Measurements from ENCODE around the gene HCFC1R1.
"Not testable (repeated sequence)": the region's sequence is repeated elsewhere in the genome, so short reads cannot be mapped to it uniquely, and the experiment has no call there.

Gene HCFC1R1, protein sequence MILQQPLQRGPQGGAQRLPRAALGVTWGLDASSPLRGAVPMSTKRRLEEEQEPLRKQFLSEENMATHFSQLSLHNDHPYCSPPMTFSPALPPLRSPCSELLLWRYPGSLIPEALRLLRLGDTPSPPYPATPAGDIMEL

DNA sequence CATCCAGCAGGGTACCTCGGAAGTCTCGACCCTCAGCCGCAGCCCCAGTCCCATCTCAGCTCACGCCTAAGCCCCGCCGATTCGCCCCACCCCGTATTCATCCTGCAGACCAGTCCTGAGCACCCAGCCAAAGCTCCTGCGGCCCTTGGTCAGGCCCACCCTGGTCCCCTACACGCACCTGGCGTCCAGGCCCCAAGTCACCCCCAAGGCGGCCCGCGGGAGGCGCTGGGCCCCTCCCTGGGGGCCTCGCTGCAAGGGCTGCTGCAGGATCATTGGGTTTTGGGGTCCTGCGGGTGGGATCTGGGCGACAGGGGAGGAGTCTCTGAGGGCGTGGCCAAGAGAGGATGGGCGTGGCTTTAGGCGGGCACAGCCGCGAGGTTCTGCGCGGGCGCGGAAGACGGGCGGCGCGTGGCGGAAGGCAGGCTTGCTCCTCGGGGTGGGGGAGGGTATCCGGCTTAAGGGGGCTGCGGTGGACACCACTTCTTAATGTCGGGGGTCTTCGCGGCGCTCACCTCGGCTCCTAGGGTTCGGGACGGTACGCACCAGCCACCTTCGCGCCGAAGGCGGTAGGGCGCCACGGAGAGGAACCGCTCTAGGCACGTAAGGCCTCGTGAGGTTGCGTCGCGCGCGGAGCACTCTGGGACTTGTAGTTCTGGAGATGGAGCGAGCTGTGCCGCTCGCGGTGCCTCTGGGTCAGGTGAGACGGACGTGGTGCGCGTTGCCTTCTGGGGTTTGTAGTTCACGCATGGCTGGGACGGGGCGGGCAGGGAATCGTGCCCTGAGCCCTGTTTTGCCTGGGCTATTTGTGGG lies at the start of gene HCFC1R1, which contains the start of gene THOC6:
TSS of gene HCFC1R1 (minus strand) at position 274 of the 810 bp plus-strand sequence. CDS start at position 273, 1 bp downstream.
TSS of gene THOC6 (plus strand) at position 367 of the 810 bp plus-strand sequence. CDS start at position 659, 292 bp downstream.
- Mint-ChIP-seq H3K4me3 (peak within 1 kb of the TSS; percentile 90), H3K27me3 (peaks cover 35% of the 10 kb centered on the region), H3K9me3 (no peaks in the 10 kb centered on the region), H3K27ac (peak within 1 kb of the TSS; percentile 95), H3K36me3 (peaks cover 21% of the 10 kb centered on the region), H3K4me1 (peaks cover 71% of the 10 kb centered on the region)
- peak; percentile 98 for DNase-seq
- CTCF ChIA-PET, result interaction anchor here (1.6 to 18.9 kb wide), 2 partner anchors 10 to 19 kb away, joined by 7 to 300 read pairs; partner anchors contain the start of gene CLDN9

DNA sequence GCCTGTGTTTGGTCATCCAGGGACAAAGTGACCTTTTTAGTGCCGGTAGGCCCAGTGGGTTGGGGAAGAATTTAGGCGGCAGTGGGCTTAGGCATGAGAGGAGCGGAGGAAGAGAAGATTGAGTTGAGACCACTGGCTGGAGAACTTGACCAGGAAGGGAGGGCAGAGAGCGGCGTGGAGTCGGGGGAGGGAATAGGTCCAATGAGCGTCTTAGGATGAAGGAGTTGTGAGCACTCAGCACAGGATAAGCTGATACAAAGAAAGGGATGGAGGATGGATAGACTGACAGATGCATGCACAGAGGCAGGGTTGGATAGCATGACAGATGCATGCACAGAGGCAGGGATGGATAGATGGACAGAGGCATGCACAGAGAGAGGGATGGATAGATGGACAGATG lies 49.7 kb upstream of the HCFC1R1 start:
- peaks cover 95% of the 10 kb centered on the region for H3K4me1 Mint-ChIP-seq
- CTCF ChIA-PET, result interaction anchor here (2.3 to 3.7 kb wide), 2 partner anchors 8 to 57 kb away, joined by 7 to 21 read pairs; partner anchors contain the start of gene IL32
- peaks cover 3% of the 10 kb centered on the region for H3K9me3 Mint-ChIP-seq
- H3K27me3 Mint-ChIP-seq, result no peaks in the 10 kb centered on the region
- peak overlapping the region; percentile 74 for H3K4me3 Mint-ChIP-seq
- H3K27ac Mint-ChIP-seq, result peak overlapping the region; percentile 100
- DNase-seq, result no peak
- H3K36me3 Mint-ChIP-seq, result peaks cover 44% of the 10 kb centered on the region

DNA sequence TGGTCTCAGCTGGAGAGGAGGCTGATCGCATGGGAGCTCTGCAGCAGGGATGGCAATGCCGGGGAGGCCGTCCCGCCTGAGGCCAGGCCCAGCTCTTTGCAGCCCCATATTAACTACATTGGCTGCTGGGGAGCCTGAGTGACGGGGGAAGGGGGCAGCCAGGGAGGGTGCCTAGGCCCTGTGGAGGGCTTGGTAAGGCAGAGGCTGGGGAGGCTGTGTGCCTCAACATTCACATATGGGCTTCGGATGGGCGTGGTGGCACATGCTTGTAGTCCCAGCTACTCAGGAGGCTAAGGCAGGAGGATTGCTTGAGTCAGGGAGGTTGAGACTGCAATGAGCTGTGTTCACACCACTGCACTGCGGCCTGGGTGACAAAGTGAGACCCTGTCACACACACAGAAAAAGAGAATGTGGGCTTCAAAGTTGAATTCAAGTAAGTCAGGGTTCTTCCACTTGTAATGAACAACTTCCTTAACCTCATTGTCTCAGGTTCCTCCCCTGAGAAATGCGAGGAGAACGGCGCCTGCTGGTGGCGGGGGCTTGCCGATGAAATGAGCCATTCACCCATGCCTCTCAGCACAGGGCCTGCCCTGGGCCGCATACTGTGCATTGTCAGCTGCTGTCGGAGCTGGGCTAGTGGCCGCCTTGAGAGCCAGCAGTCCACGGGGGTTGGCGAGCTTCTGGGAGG lies 49.0 kb upstream of the HCFC1R1 start:
- H3K27me3 Mint-ChIP-seq, H3K9me3 Mint-ChIP-seq: not testable (repeated sequence)
- Mint-ChIP-seq H3K27ac (peak overlapping the region; percentile 100), H3K4me3 (peak overlapping the region; percentile 74), H3K4me1 (peaks cover 95% of the 10 kb centered on the region), H3K36me3 (peaks cover 45% of the 10 kb centered on the region)
- CTCF ChIA-PET, result interaction anchor here (3.7 kb wide), 1 partner anchor 58 kb away, joined by 21 read pairs; no protein-coding TSS in a partner anchor
- peak; percentile 78 for DNase-seq

DNA sequence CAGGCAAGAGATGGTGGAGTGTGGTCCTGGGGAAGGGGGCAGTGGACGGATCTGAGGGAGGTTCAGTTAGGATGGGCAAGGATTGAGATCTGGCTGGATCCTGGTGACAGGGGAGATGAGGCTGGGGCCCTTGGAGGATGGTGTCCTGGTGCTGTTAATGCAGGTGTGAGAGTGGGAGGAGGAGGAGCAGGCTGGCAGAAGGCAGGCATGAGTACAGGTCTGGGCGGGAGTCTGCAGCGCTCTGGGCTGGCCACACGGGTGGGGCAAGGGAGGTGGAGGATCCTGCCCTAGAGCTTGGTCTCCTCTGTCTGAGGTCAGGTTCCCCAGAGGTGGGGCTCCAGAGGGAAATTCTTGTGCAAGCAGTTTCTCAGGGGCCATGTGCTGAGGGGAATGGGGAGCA lies 48.4 kb upstream of the HCFC1R1 start:
- CTCF ChIA-PET, H3K27me3 Mint-ChIP-seq: not testable (repeated sequence)
- peak; percentile 54 for DNase-seq

DNA sequence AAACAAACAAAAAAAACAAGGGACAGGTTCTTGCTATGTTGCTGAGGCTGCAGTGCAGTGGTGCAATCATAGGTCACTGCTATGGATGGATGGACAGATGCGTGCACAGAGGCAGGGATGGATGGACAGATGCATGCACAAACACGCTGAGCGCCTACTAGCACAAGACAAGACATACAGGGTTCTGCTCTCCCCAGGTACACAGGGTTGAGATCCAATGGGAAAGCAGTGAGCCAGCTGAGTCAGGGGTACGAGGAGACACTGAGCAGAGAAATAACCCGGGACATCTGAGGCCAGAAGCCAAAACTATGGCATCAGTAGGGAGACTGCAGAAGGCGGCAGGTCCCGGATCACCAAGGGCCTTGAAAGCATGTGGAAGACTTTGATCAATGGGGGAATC lies 47.9 kb upstream of the HCFC1R1 start:
- Mint-ChIP-seq H3K4me1 (peaks cover 91% of the 10 kb centered on the region), H3K36me3 (peaks cover 51% of the 10 kb centered on the region), H3K4me3 (peak overlapping the region; percentile 54), H3K27me3 (no peaks in the 10 kb centered on the region), H3K27ac (peak overlapping the region; percentile 100), H3K9me3 (no peaks in the 10 kb centered on the region)
- CTCF ChIA-PET, result interaction anchor here (1.5 kb wide), 1 partner anchor 58 kb away, joined by 4 read pairs; no protein-coding TSS in a partner anchor
- no peak for DNase-seq

More for the DNA sequence above, 48.4 kb upstream of the HCFC1R1 start:
- H3K9me3 Mint-ChIP-seq, result not testable (repeated sequence)
- peak overlapping the region; percentile 54 for H3K4me3 Mint-ChIP-seq
- H3K36me3 Mint-ChIP-seq, result peaks cover 48% of the 10 kb centered on the region
- peaks cover 94% of the 10 kb centered on the region for H3K4me1 Mint-ChIP-seq
- peak overlapping the region; percentile 100 for H3K27ac Mint-ChIP-seq

DNA sequence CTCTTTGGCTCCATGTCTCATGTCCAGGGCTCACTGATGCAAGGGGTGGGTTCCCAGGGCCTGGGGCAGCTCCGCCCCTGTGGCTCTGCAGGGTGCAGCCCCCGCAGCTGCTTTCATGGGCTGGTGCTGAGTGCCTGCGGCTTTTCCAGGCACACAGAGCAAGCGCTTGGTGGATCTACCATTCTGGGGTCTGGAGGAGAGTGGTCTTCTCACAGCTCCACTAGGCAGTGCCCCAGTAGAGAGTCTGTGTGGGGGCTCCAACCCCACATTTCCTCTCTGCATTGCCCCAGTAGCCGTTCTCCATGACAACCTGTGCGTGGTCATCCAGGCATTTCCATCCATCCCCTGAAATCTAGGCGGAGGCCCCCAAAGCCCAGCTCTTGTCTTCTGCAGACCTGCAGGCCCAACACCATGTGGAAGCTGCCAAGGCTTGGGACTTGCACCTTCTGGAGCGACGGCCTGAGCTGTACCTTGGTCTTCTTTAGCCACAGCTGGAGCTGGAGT lies 46.9 kb upstream of the HCFC1R1 start:
- Mint-ChIP-seq H3K9me3 (no peaks in the 10 kb centered on the region), H3K27ac (peak overlapping the region; percentile 100), H3K36me3 (peaks cover 60% of the 10 kb centered on the region), H3K4me1 (peaks cover 82% of the 10 kb centered on the region), H3K27me3 (no peaks in the 10 kb centered on the region), H3K4me3 (no peak overlapping the region)
- no peak for DNase-seq
- CTCF ChIA-PET, result interaction anchor here (1.5 kb wide), 1 partner anchor 59 kb away, joined by 4 read pairs; no protein-coding TSS in a partner anchor

DNA sequence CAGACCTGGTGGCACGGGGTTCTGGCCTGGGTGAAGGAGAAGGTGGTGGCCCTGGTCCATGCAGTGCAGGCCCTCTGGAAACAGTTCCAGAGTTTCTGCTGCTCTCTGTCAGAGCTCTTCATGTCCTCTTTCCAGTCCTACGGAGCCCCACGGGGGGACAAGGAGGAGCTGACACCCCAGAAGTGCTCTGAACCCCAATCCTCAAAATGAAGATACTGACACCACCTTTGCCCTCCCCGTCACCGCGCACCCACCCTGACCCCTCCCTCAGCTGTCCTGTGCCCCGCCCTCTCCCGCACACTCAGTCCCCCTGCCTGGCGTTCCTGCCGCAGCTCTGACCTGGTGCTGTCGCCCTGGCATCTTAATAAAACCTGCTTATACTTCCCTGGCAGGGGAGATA lies 45.4 kb upstream of the HCFC1R1 start:
- Mint-ChIP-seq H3K4me3 (peak overlapping the region; percentile 60), H3K4me1 (peaks cover 82% of the 10 kb centered on the region), H3K27ac (peak overlapping the region; percentile 100), H3K36me3 (peaks cover 58% of the 10 kb centered on the region)
- H3K27me3 Mint-ChIP-seq, DNase-seq, H3K9me3 Mint-ChIP-seq: not testable (repeated sequence)
- CTCF ChIA-PET, result interaction anchor here (1.7 kb wide), 1 partner anchor 10 kb away, joined by 4 read pairs; no protein-coding TSS in a partner anchor

DNA sequence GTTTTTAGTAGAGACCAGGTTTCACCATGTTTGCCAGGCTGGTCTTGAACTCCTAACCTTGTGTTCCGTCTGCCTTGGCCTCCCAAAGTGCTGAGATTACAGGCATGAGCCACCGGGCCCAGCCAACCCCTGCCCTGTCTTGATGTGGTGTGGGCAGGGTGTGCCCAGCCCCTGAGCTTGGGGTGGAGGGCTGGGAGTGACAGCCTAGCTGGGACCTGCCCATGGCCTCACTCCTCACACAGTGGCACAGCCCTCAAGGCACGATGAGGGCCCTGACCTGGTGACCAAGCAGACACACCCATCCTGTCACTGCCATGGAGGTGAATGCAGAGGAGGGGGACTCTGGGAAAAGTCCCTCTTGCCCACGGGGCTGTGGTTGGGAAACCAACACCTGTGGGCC lies 44.7 kb upstream of the HCFC1R1 start:
- H3K27me3 Mint-ChIP-seq, result no peaks in the 10 kb centered on the region
- peaks cover 80% of the 10 kb centered on the region for H3K4me1 Mint-ChIP-seq
- CTCF ChIA-PET, result interaction anchor here (0.9 to 1.7 kb wide), 2 partner anchors 9 to 18 kb away, joined by 3 to 4 read pairs; no protein-coding TSS in a partner anchor
- no peaks in the 10 kb centered on the region for H3K9me3 Mint-ChIP-seq
- H3K27ac Mint-ChIP-seq, result peak overlapping the region; percentile 100
- H3K36me3 Mint-ChIP-seq, result peaks cover 58% of the 10 kb centered on the region
- peak overlapping the region; percentile 95 for H3K4me3 Mint-ChIP-seq
- DNase-seq, result peak; percentile 61

DNA sequence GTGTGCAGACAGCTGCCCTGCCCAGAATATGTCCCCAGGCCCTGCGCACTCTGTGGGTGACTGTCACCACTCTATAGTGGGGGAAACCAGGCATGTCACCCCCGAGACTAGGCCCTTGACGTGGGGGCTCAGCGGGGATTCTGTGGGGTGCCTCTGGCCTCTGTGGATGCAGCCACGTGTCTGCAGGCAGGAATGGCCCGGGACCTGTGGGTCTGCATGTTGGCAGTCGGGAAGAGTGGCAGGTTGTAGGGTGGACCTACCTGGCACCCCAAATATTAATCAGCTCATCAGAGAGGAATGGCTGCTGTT lies 42.7 kb upstream of the HCFC1R1 start:
- H3K36me3 Mint-ChIP-seq, result peaks cover 50% of the 10 kb centered on the region
- H3K27me3 Mint-ChIP-seq, result no peaks in the 10 kb centered on the region
- DNase-seq, result no peak
- H3K4me1 Mint-ChIP-seq, result peaks cover 81% of the 10 kb centered on the region
- H3K27ac Mint-ChIP-seq, result peak overlapping the region; percentile 94
- CTCF ChIA-PET, result interaction anchor here (1.2 to 7.0 kb wide), 3 partner anchors 35 to 64 kb away, joined by 3 to 67 read pairs (median 3); no protein-coding TSS in a partner anchor
- peak overlapping the region; percentile 95 for H3K4me3 Mint-ChIP-seq
- no peaks in the 10 kb centered on the region for H3K9me3 Mint-ChIP-seq

DNA sequence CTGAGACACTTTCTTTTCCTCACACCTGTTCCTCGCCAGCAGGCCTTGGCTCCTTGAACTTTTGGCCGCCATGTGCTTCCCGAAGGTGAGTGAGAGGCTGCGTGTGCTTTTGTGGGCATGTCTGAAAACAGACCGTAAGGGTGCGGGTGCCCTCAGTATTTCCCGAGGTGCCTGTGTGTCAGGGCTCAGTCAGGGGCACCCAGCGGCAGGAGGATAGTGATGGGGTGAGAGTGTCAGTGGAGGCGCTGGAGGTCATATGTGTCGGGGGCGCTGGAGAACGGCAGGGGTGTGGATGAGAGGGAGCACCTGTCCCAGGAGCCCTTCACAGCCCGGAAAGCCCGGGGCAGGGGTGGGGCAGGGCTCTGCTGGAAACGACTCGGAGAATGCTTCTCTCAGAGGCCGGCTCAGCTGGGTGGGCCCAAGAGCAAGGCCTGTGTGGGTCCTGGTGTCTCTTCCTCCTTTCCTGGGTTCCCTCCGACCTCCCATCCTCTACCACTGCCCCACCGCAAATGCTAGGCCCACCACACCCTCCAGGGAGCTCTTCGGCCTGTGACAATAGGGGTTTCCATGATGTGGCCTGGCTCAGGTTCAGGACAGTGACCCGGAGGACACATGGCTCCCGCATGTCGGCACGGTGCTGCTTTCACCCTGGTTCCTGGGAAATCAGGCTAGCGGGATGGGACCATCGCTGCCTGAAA lies 42.1 kb upstream of the HCFC1R1 start:
- peak overlapping the region; percentile 95 for H3K4me3 Mint-ChIP-seq
- H3K36me3 Mint-ChIP-seq, result peaks cover 49% of the 10 kb centered on the region
- peak; percentile 47 for DNase-seq
- peak overlapping the region; percentile 94 for H3K27ac Mint-ChIP-seq
- H3K9me3 Mint-ChIP-seq, result no peaks in the 10 kb centered on the region
- H3K27me3 Mint-ChIP-seq, result no peaks in the 10 kb centered on the region
- CTCF ChIA-PET, result interaction anchor here (1.2 to 7.0 kb wide), 5 partner anchors 9 to 64 kb away, joined by 3 to 67 read pairs (median 7); partner anchors contain the start of gene ZSCAN10
- peaks cover 79% of the 10 kb centered on the region for H3K4me1 Mint-ChIP-seq

DNA sequence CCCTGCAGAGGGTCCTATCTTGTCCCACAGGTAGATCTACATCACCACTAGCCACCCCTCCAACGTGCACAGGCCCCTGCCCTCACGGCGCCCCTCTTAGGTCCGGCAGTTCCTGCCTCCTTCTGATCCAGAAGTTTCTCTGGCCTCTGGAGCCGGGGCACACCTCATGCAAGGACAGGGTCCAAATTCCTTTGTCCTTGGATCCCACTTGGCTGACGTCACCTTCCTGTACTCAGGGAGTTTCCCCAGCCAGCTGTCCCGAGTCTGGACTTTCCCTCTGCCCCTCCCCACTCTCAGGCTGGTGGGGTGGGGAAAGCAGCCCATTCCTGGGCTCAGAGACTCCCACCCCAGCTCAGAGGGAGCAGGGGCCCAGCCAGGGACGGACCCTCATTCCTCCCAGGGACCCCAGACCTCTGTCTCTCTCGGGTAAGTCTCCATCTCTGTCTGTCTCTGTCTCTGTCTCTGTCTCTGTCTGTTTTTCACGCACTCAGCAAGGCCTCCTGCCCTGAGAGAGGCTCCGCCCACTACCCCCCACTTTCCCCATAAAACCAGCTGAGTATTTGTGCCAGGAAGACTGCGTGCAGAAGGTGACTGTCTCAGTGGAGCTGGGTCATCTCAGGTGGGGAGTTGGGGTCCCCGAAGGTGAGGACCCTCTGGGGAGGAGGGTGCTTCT lies 41.5 kb upstream of the HCFC1R1 start, which contains the start of gene IL32:
TSS of gene IL32 (plus strand) at position 572 of the 673 bp plus-strand sequence. CDS start 172 bp downstream, outside the sequence.
- Mint-ChIP-seq H3K9me3 (no peaks in the 10 kb centered on the region), H3K4me1 (peaks cover 78% of the 10 kb centered on the region), H3K36me3 (peaks cover 46% of the 10 kb centered on the region), H3K27ac (peak within 1 kb of the TSS; percentile 94), H3K4me3 (peak within 1 kb of the TSS; percentile 95), H3K27me3 (no peaks in the 10 kb centered on the region)
- CTCF ChIA-PET, result interaction anchor here (1.2 to 7.0 kb wide), 4 partner anchors 9 to 65 kb away, joined by 3 to 67 read pairs (median 9); partner anchors contain the start of gene ZSCAN10
- peak; percentile 81 for DNase-seq

DNA sequence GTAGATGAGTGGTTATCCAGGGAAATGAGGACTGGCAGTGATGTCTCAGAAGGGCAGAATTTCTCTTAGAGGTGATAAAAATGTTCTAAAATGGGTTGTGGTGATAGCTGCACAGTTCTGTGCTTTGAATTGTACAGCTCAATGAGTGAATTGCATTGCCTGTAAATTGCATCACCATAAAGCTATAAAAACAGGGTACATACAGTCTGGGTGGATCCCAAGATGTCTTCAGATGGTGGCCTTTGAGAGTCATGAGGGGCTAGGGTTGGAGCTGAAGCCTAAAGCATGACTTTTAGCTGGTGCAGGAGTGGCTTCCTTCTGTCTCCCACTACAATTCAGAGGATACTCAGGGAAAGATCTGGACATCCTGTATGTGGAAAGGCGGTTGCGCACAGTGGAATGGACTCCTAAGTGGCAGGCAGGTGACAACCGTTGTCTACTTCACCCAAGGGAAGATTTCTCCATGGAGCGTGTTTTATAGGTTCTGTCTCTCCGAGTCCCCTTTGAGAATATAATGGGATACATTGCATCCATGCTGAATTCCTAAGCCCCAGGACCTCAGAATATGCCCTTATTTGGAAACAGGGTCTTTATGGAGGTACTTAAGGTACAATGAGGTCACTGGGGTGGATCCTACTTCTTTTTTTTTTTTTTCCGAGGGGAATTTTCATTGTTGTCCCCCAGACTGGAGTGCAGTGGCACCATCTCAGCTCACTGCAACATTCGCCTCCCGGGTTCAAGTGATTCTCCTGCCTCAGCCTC lies 40.1 kb upstream of the HCFC1R1 start:
- no peaks in the 10 kb centered on the region for H3K27me3 Mint-ChIP-seq
- H3K36me3 Mint-ChIP-seq, result peaks cover 34% of the 10 kb centered on the region
- H3K4me1 Mint-ChIP-seq, result peaks cover 74% of the 10 kb centered on the region
- peak overlapping the region; percentile 95 for H3K4me3 Mint-ChIP-seq
- peak overlapping the region; percentile 94 for H3K27ac Mint-ChIP-seq
- no peaks in the 10 kb centered on the region for H3K9me3 Mint-ChIP-seq
- no peak for DNase-seq
- CTCF ChIA-PET, result interaction anchor here (0.9 to 7.0 kb wide), 7 partner anchors 11 to 102 kb away, joined by 3 to 67 read pairs (median 5); partner anchors contain the start of gene ZSCAN10
